Nephron (organoid): ENCODE measurements around the gene FAM168A.

ENCODE experiments used
- H3K27ac Mint-ChIP-seq, 3 experiments: 2 replicates each; pipeline ENCODE4 v1.8.0; 2020; ENCODE audit warnings: mixed read lengths in 3 of 3, mild to moderate bottlenecking in 2 of 3, moderate library complexity in 1 of 3
- H3K27me3 Mint-ChIP-seq: 2 replicates; pipeline ENCODE4 v1.8.0; 2021; ENCODE audit warnings: low read depth, mild to moderate bottlenecking, moderate library complexity, mixed read lengths
- H3K36me3 Mint-ChIP-seq: 2 replicates; pipeline ENCODE4 v1.8.0; 2020; ENCODE audit warnings: low read depth, mixed read lengths
- H3K4me1 Mint-ChIP-seq: 2 replicates; pipeline ENCODE4 v1.8.0; 2020; ENCODE audit warnings: mixed read lengths
- H3K4me3 Mint-ChIP-seq, 3 experiments: 2 replicates each; pipeline ENCODE4 v1.8.0; 2020; ENCODE audit warnings: mild to moderate bottlenecking in 3 of 3, mixed read lengths in 3 of 3, moderate library complexity in 2 of 3
- H3K9me3 Mint-ChIP-seq: 2 replicates; pipeline ENCODE4 v1.8.0; 2020; ENCODE audit warnings: mixed read lengths
- TF ChIP-seq, protein P1 (sequence below), 3 experiments: fragments of 200-600 bp; sonication (generic); IDR thresholded peaks; one replicate each; pipeline ENCODE4 v1.5.0; 2021; ENCODE audit warnings: antibody characterized with exemption in 3 of 3; ENCODE audit not compliant: unreplicated experiment in 3 of 3

The FAM168A gene

DNA sequence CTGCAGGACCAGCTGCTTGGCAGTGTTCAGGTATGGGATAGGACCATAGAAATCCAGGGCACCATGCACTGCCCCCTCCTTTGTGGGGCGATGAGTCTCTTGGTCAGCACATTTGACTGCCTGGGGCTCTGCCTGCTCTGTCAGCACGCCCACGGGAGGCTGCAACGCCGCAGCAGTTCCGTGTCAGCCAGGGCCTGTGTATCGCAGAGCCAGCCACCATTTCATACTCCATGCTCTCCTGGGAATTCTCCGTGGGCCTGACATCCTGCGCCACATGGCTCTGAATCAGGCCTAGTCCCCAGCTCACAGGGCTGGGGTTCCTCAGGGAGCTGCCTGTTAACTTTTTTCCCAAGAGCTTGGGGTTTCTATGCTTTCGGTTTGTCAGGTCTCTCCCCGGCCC lies 238.6 kb downstream of the FAM168A start:
- no peaks in the 10 kb centered on the region for H3K4me1 Mint-ChIP-seq
- peaks cover 47% of the 10 kb centered on the region for H3K36me3 Mint-ChIP-seq
- H3K4me3 Mint-ChIP-seq, result no peak overlapping the region
- H3K9me3 Mint-ChIP-seq, result no peaks in the 10 kb centered on the region
- no peak overlapping the region for H3K27ac Mint-ChIP-seq
- no peaks in the 10 kb centered on the region for H3K27me3 Mint-ChIP-seq
- TF ChIP-seq, protein P1, sequence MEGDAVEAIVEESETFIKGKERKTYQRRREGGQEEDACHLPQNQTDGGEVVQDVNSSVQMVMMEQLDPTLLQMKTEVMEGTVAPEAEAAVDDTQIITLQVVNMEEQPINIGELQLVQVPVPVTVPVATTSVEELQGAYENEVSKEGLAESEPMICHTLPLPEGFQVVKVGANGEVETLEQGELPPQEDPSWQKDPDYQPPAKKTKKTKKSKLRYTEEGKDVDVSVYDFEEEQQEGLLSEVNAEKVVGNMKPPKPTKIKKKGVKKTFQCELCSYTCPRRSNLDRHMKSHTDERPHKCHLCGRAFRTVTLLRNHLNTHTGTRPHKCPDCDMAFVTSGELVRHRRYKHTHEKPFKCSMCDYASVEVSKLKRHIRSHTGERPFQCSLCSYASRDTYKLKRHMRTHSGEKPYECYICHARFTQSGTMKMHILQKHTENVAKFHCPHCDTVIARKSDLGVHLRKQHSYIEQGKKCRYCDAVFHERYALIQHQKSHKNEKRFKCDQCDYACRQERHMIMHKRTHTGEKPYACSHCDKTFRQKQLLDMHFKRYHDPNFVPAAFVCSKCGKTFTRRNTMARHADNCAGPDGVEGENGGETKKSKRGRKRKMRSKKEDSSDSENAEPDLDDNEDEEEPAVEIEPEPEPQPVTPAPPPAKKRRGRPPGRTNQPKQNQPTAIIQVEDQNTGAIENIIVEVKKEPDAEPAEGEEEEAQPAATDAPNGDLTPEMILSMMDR (IDR thresholded peaks at IDR 0.05; ENCODE audit: unreplicated experiment in 3 of 3), result no peak

- no peaks in the 10 kb centered on the region for H3K4me1 Mint-ChIP-seq
- TF ChIP-seq, protein P1 (IDR thresholded peaks at IDR 0.05; ENCODE audit: unreplicated experiment in 3 of 3), result no peak
- H3K36me3 Mint-ChIP-seq, result peaks cover 45% of the 10 kb centered on the region
- H3K4me3 Mint-ChIP-seq, result no peak overlapping the region
- no peak overlapping the region for H3K27ac Mint-ChIP-seq
- H3K27me3 Mint-ChIP-seq, result no peaks in the 10 kb centered on the region
- H3K9me3 Mint-ChIP-seq, result no peaks in the 10 kb centered on the region
Observed at GRCh38 chr11:73358071-73358470, 239.8 kb downstream of the FAM168A start.

DNA sequence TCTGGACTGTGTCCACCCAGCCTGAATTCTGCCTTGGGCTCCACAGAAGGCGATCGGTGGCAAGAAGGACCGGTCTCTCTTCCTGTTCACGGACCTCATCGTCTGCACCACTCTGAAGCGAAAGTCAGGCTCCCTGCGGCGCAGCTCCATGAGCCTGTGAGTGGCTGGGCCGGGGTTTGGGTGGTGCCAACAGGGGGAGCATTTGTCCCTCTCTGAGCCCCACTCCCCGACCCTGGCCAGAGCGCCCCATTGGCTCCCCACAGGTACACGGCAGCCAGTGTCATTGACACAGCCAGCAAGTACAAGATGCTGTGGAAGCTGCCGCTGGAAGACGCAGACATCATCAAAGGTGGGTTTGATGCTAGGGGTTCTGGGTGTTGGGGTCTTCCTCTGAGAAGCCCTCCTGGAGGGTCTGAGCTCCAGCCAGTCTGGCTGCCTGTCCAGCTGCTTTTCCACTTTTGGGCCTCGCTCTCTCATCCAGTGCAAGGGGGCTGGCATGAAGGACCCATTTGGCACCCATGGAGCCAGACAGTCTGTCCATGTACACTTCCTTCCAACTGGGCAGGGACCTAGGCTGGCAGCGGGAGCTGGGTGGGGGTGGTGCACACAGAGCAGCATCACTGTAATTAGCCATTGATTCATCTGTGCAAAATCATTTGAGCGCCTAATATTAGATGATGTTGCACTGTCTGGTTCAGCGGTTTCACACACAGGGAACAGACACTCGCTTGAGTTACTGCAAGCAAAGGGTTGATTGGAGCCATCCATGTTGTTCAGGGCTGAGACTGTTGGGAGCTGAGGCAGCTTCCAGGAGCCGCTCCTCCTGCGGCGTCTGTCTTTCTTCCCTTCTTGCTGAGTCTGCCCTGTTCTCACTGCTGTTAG lies 240.7 kb downstream of the FAM168A start:
- Mint-ChIP-seq H3K27ac (no peak overlapping the region), H3K27me3 (no peaks in the 10 kb centered on the region), H3K9me3 (no peaks in the 10 kb centered on the region), H3K4me3 (no peak overlapping the region), H3K36me3 (peaks cover 43% of the 10 kb centered on the region), H3K4me1 (no peaks in the 10 kb centered on the region)
- TF ChIP-seq, protein P1 (IDR thresholded peaks at IDR 0.05; ENCODE audit: unreplicated experiment in 3 of 3), result no peak

- no peaks in the 10 kb centered on the region for H3K27me3 Mint-ChIP-seq
- peaks cover 6% of the 10 kb centered on the region for H3K4me1 Mint-ChIP-seq
- H3K36me3 Mint-ChIP-seq, result peaks cover 30% of the 10 kb centered on the region
- no peaks in the 10 kb centered on the region for H3K9me3 Mint-ChIP-seq
- TF ChIP-seq, protein P1 (IDR thresholded peaks at IDR 0.05; ENCODE audit: unreplicated experiment in 3 of 3), result no peak
- no peak overlapping the region for H3K4me3 Mint-ChIP-seq
- H3K27ac Mint-ChIP-seq, result no peak overlapping the region
Observed at GRCh38 chr11:73355109-73355508, 242.8 kb downstream of the FAM168A start.

DNA sequence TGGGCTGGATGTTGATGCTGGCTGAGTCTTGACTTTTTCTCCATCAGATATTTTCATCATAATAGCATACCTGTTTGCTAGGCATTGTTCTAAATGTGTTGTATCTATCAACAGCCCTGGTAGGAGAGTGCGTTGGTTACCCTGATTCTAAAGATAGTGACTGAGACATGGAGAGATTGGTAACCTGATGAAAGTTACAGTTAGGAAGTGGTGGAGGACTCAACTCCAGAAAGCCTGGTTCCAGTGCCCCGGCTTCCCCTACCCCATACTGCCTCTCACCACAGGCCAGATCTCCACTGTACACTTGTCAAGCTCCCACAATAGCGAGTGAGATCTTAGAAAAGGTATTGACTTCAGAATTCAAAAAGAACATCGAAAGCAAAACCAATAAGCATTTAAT lies 244.5 kb downstream of the FAM168A start:
- TF ChIP-seq, protein P1 (IDR thresholded peaks at IDR 0.05; ENCODE audit: unreplicated experiment in 3 of 3), result no peak
- H3K27ac Mint-ChIP-seq, result no peak overlapping the region
- no peak overlapping the region for H3K4me3 Mint-ChIP-seq
- H3K36me3 Mint-ChIP-seq, result peaks cover 23% of the 10 kb centered on the region
- H3K4me1 Mint-ChIP-seq, result peaks cover 6% of the 10 kb centered on the region
- H3K27me3 Mint-ChIP-seq, result no peaks in the 10 kb centered on the region
- H3K9me3 Mint-ChIP-seq, result no peaks in the 10 kb centered on the region
